ENCODE measurements around the gene LHFPL2.

The LHFPL2 gene

DNA sequence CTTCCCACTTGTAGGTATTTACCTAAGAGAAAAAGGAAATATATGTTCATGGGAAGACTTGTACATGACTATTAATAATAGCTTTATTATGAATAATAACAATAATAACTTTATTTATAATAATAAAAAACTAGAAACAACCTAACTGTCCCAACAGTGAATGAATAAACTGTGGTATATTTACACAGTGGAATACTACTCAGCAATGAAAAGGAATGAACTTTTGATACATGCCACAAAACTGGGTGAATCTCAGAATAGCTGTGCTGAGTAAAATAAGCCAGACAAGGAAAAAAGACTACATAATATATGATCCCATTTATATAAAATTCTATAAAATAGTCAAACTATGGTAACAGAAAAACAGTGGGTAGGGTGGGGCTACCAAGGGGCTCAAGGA, 199.5 kb downstream of the LHFPL2 start:
- DNase-seq (ENCODE audit: low spot score) = no peak

GRCh38 chr5:78447775-78448424, 200.7 kb downstream of the LHFPL2 start:
- no peak for DNase-seq (ENCODE audit: low spot score)

All from germinal center (tissue), 1 donor.